OCI-LY3 (cell line): ENCODE measurements around the gene ARID1B.

Source experiments
- CTCF ChIP-seq: fragments of 200-600, 300-600 bp; sonication (generic); IDR thresholded peaks from 2 replicates; pipeline ENCODE4 v1.5.1; 2014; ENCODE audit warnings: antibody characterized with exemption, low read length, low read depth
- EZH2phosphoT487 ChIP-seq: fragments of 200-600 bp; shearing (Covaris generic); IDR thresholded peaks from 2 replicates; pipeline ENCODE4 v1.6.1; 2018; ENCODE audit warnings: antibody characterized with exemption, mixed run types, low read depth

- TF ChIP-seq CTCF (no peak), EZH2phosphoT487 (no peak)
Measured at GRCh38 chr6:157063176-157063905, 286.2 kb downstream of the ARID1B start.
